Suppressor macrophage treated with lipopolysaccharide for 4 hours (primary cell): ENCODE results near the gene ZNF407.

ENCODE experiments used
- DNase-seq: peaks from one replicate; pipeline ENCODE4 v3.0.0-alpha.2; 2020

ZNF407 gene

GRCh38 chr18:74733598-74733997 is 135.9 kb downstream of the ZNF407 start:
- DNase-seq: no peak

- DNase-seq: no peak
Measured at GRCh38 chr18:74734013-74734444, 136.4 kb downstream of the ZNF407 start.

- no peak for DNase-seq
Measured at GRCh38 chr18:74739926-74740325, 142.3 kb downstream of the ZNF407 start.

- DNase-seq: no peak
Measured at GRCh38 chr18:74742573-74743243, 145.0 kb downstream of the ZNF407 start.

- no peak for DNase-seq
Measured at GRCh38 chr18:74745633-74746403, 148.1 kb downstream of the ZNF407 start.

- no peak for DNase-seq
Measured at GRCh38 chr18:74748809-74749208, 151.1 kb downstream of the ZNF407 start.

- no peak for DNase-seq
Measured at GRCh38 chr18:74758995-74759394, 161.3 kb downstream of the ZNF407 start.

GRCh38 chr18:74760026-74760425 is 162.4 kb downstream of the ZNF407 start:
- DNase-seq: no peak

- no peak for DNase-seq
Measured at GRCh38 chr18:74760436-74760835, 162.8 kb downstream of the ZNF407 start.

GRCh38 chr18:74766251-74766650 is 168.6 kb downstream of the ZNF407 start:
- DNase-seq: peak; percentile 28

- no peak for DNase-seq
Measured at GRCh38 chr18:74768096-74768495, 170.4 kb downstream of the ZNF407 start.

GRCh38 chr18:74773171-74773624 is 175.5 kb downstream of the ZNF407 start:
- DNase-seq: no peak

GRCh38 chr18:74774486-74774885 is 176.8 kb downstream of the ZNF407 start:
- no peak for DNase-seq

- no peak for DNase-seq
Measured at GRCh38 chr18:74775239-74775638, 177.6 kb downstream of the ZNF407 start.

- DNase-seq: no peak
Measured at GRCh38 chr18:74778191-74778847, 180.6 kb downstream of the ZNF407 start.

- no peak for DNase-seq
Measured at GRCh38 chr18:74784752-74785151, 187.1 kb downstream of the ZNF407 start.

- DNase-seq: no peak
Measured at GRCh38 chr18:74785632-74786031, 188.0 kb downstream of the ZNF407 start.

GRCh38 chr18:74788657-74789056 is 191.0 kb downstream of the ZNF407 start:
- DNase-seq: no peak

GRCh38 chr18:74789078-74789477 is 191.4 kb downstream of the ZNF407 start:
- no peak for DNase-seq

GRCh38 chr18:74790451-74790850 is 192.8 kb downstream of the ZNF407 start:
- DNase-seq: no peak

- no peak for DNase-seq
Measured at GRCh38 chr18:74791501-74792194, 194.0 kb downstream of the ZNF407 start.

GRCh38 chr18:74793746-74794145 is 196.1 kb downstream of the ZNF407 start:
- no peak for DNase-seq

GRCh38 chr18:74795751-74796150 is 198.1 kb downstream of the ZNF407 start:
- no peak for DNase-seq
